Body of pancreas (tissue), 4 donors: ENCODE results near the gene CDHR5. TPM values are rescaled to one million over a fixed set of nuclear protein-coding genes. Genes with fewer than 3 reads are reported as not detected.

ENCODE experiments used
- ATAC-seq: fragments of 150-250 bp; one replicate; pipeline ENCODE4 v1.9.1; 2016
- DNase-seq, 4 donors: peaks; one replicate each; pipeline ENCODE4 v3.0.0-alpha.2; 2019
- H3K27ac ChIP-seq, 4 donors: fragments of 200-600 bp; sonication (generic); 1 replicate in 3 of 4; 2 replicates in 1 of 4; pipeline versions ENCODE4 v1.5.1 to v1.6.1; 2016 to 2019; ENCODE audit warnings: mild to moderate bottlenecking in 1 of 4, mixed read lengths in 1 of 4, moderate library complexity in 1 of 4
- H3K27me3 ChIP-seq, 2 donors: fragments of 200-600 bp; sonication (generic); one replicate each; pipeline ENCODE4 v1.6.0; 2016; ENCODE audit warnings: mild to moderate bottlenecking in 1 of 2
- H3K36me3 ChIP-seq, 2 donors: fragments of 200-600 bp; sonication (generic); replicated peaks in 1 of 2; 2 replicates each; pipeline ENCODE4 v1.5.1; 2016; ENCODE audit warnings: low read depth in 2 of 2; ENCODE audit not compliant: insufficient read depth in 1 of 2
- H3K4me1 ChIP-seq: fragments of 200-600 bp; sonication (generic); one replicate; pipeline ENCODE4 v1.6.0; 2016
- H3K4me3 ChIP-seq, 2 donors: fragments of 200-600 bp; sonication (generic); 1 replicate in 1 of 2; 2 replicates in 1 of 2; pipeline ENCODE4 v1.5.1; 2016 to 2019
- H3K9me3 ChIP-seq, 3 donors: fragments of 200-600 bp; sonication (generic); 1 replicate in 2 of 3; 2 replicates in 1 of 3; pipeline ENCODE4 v1.5.1; 2016
- POLR2A ChIP-seq, 3 donors: fragments of 450-650 bp; IDR thresholded peaks; one replicate each; pipeline ENCODE4 v1.6.1; 2016; ENCODE audit warnings: antibody characterized with exemption in 3 of 3, mild to moderate bottlenecking in 2 of 3
- WGBS, 2 donors: methylation state at CpG; one replicate each; pipeline ENCODE4 v1.1.5; 2017; 5-methylcytosine and 5-hydroxymethylcytosine counted together
- intact Hi-C: fragments of 100-400 bp; cut with DNase I; formaldehyde crosslinking; loops from one replicate; pipeline ENCODE4 v1.15.1; 2023
- total RNA-seq, 2 donors: library from RNA; depleted of rRNA; stranded (reverse); fragments of >200 nt; gene quantifications; one replicate each; pipeline ENCODE4 v1.1.0, GENCODE V29; 2016
- TF ChIP-seq, protein P1 (sequence below), 7 experiments: fragments of 450-650 bp in 4 of 7; fragments of 200-600 bp in 3 of 7; sonication (generic) in 3 of 7; IDR thresholded peaks; one replicate each; pipeline ENCODE4 v1.5.1; 2016 to 2019; ENCODE audit warnings: antibody characterized with exemption in 7 of 7

The CDHR5 gene
- total RNA-seq, 2 donors from 2014 or later: 14.5 TPM; not detected in 1

DNA sequence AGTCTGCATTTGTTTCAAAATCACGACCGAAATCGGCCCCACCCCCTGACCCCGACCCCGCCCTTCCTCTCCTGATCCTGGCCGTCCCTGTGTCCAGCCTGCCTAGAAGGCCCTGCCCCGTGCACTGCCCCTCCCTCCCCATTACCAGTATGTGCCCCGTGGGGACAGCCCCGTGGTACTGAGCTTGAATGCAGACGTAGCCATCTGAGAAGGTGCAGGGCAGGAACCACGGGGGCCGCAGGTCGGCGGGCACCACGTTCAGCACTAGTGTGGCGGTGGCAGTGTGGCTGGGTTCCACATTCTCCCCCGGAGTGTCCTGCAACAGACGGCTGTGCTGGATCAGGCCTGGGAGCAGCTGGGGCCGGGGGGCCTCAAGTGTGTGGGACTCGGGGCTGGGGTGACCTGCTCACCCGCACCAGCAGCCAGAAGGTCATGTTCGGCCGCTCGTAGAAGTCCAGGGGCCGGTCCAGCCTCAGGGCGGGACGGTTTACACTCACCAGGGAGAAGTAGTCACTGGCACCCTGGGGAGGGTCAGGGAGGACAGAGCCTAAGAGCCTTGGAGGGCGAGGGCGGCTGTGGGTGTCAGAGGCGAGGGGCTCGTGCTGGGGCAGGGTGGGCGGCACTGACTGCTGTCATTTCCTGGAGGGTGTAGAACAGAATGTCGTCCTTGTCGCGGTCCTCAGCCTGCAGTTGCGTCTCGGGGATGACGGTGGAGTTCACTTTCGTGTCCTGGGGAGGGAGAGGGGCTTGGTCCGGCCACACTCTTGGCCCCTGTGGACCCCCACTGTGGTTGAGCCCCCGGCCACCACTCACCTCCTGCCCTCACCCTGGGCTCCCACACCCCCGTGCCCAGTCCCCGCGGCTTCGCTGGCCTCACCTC lies 3.6 kb downstream of the CDHR5 start:
- intact Hi-C loops: no loop called here
- 76 to 85% methylated on average over 11 to 44 of the region's 45 CpGs for WGBS, 2 donors

DNA sequence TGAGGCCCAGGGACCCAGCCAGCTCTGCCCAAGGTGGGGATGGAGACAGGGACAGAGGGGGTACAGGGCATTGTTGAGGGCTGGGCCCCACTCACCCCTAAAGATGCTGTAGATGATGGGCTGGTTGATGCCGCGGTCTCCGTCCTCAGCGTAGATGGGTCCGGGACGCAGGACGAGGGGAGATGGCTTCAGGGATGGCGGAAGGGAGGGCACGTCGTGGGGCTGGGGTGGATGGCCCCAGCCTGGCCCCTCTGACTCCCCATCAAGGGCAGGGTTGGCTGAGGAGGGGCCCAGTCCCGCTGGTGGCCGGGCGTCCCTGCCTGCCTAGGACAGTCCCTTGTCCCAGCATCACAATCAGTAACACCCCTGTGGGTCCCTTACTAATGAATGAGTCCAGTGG lies 4.6 kb downstream of the CDHR5 start:
- Histone ChIP-seq H3K27ac (no peak overlapping the region), H3K4me3 (no peak overlapping the region), H3K27me3 (no peaks in the 10 kb centered on the region), H3K36me3 (peaks cover 0 to 2% of the 10 kb centered on the region in 2 donors), H3K9me3 (no peaks in the 10 kb centered on the region), H3K4me1 (peaks cover 8% of the 10 kb centered on the region)
- ATAC-seq: no peak
- intact Hi-C loops: no loop called here
- 94 to 95% methylated on average over 10 to 13 of the region's 13 CpGs for WGBS, 2 donors
- DNase-seq: no peak
- no peak for TF ChIP-seq POLR2A (IDR thresholded peaks at IDR 0.05)
- TF ChIP-seq, protein P1, sequence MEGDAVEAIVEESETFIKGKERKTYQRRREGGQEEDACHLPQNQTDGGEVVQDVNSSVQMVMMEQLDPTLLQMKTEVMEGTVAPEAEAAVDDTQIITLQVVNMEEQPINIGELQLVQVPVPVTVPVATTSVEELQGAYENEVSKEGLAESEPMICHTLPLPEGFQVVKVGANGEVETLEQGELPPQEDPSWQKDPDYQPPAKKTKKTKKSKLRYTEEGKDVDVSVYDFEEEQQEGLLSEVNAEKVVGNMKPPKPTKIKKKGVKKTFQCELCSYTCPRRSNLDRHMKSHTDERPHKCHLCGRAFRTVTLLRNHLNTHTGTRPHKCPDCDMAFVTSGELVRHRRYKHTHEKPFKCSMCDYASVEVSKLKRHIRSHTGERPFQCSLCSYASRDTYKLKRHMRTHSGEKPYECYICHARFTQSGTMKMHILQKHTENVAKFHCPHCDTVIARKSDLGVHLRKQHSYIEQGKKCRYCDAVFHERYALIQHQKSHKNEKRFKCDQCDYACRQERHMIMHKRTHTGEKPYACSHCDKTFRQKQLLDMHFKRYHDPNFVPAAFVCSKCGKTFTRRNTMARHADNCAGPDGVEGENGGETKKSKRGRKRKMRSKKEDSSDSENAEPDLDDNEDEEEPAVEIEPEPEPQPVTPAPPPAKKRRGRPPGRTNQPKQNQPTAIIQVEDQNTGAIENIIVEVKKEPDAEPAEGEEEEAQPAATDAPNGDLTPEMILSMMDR (IDR thresholded peaks at IDR 0.05): no peak

More for the DNA sequence above, 3.6 kb downstream of the CDHR5 start:
- Histone ChIP-seq H3K4me3 (no peak overlapping the region), H3K27ac (no peak overlapping the region), H3K9me3 (no peaks in the 10 kb centered on the region), H3K36me3 (peaks cover 0 to 2% of the 10 kb centered on the region in 2 donors), H3K27me3 (no peaks in the 10 kb centered on the region), H3K4me1 (peaks cover 5% of the 10 kb centered on the region)
- DNase-seq (no peak), ATAC-seq (no peak)
- TF ChIP-seq, protein P1 (IDR thresholded peaks at IDR 0.05): no peak
- TF ChIP-seq POLR2A (IDR thresholded peaks at IDR 0.05): no peak

DNA sequence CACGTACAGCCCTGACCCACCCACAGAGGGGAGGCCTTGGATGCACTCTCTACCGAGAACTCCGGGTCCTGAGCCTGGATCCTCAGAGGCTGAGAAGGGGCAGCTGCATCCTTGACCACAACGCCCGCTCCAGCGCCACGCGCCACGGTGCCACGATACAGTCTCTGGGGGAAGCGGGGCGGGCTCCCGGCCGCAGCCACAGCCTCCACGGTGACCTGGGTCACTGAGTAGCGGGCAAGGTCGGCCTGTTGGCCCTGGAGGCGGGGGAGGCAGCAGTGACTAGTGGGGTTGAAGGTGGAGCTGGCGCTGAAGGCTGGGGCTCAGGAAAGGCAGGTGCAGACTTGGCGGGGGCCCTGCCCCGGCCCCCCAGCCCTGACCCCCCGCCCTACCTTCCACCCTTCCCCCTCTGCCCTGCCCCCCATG lies 5.1 kb downstream of the CDHR5 start:
- WGBS, 2 donors: 93 to 96% methylated on average over 4 to 5 of the region's 22 CpGs
- H3K4me1 ChIP-seq: peaks cover 14% of the 10 kb centered on the region
- ATAC-seq (no peak), DNase-seq (no peak)
- no peak overlapping the region for H3K4me3 ChIP-seq
- intact Hi-C loops: no loop called here
- no peak for TF ChIP-seq POLR2A (IDR thresholded peaks at IDR 0.05)
- TF ChIP-seq, protein P1 (IDR thresholded peaks at IDR 0.05): no peak
- H3K27ac ChIP-seq: no peak overlapping the region
- H3K27me3 ChIP-seq: no peaks in the 10 kb centered on the region
- H3K9me3 ChIP-seq: no peaks in the 10 kb centered on the region
- peaks cover 0 to 2% of the 10 kb centered on the region in 2 donors for H3K36me3 ChIP-seq

DNA sequence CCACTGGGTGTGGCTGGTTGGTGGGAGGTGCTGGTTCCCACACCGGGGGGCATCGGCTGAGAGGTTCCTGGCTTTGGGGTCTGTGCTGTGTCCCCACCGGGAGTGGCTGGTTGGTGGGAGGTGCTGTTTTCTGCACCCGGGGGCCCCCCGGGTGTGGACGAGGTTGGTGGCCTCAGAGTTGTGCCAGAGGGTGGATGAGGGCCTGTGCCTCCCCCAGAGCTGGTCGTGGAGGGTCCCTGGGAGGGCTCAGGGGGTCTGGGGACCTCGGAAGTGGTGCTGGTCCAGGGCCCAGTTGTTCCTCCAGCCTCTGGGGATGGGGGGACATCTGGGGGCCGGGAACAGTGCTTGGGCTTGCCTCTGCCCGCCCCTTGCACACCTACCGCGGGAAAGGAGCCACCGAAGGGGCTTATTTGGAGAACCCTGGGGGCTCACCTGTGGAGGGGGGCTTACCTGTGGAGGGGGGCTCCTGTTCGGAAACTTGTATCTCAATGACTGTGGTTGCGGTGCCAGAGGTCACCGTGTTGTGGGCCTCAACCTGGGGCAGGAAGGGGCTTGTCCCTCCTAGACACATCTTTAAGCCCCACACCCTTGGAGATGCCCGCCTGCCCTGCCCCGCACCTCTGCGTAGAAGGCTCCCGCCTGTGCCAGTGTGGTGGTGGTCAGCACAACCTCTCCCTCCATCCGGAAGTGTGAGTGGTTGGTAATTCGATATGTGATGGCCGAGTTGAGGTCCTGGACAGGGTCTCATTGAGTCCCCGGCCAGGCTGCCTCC lies 5.7 kb downstream of the CDHR5 start:
- DNase-seq: no peak
- H3K4me3 ChIP-seq: no peak overlapping the region
- WGBS, 2 donors: 90 to 92% methylated on average over 13 to 22 of the region's 24 CpGs
- no peak overlapping the region for H3K27ac ChIP-seq
- intact Hi-C loops: no loop called here
- H3K36me3 ChIP-seq: peaks cover 0 to 2% of the 10 kb centered on the region in 2 donors
- ATAC-seq: no peak
- TF ChIP-seq POLR2A (IDR thresholded peaks at IDR 0.05): no peak
- TF ChIP-seq, protein P1 (IDR thresholded peaks at IDR 0.05): no peak
- H3K27me3 ChIP-seq: no peaks in the 10 kb centered on the region
- H3K9me3 ChIP-seq: no peaks in the 10 kb centered on the region
- H3K4me1 ChIP-seq: peaks cover 20% of the 10 kb centered on the region
